HFF-Myc (cell line): Measurements from ENCODE around the gene BPIFB6.

Experiments
- DNase-seq: peaks from one replicate; pipeline ENCODE4 v3.0.0-alpha.2; 2011; ENCODE audit warnings: low read depth; ENCODE audit errors: extremely low read depth
- H3K4me3 ChIP-seq: replicated peaks from 2 replicates; pipeline ENCODE4 v1.5.1; 2011; ENCODE audit warnings: low read depth, mild to moderate bottlenecking, control low read depth, low read length
- CTCF ChIP-seq: IDR thresholded peaks from 2 replicates; pipeline ENCODE4 v1.5.1; 2012; ENCODE audit warnings: mild to moderate bottlenecking, low read depth, low read length, control low read depth; ENCODE audit errors: missing control alignments

Gene BPIFB6

DNA sequence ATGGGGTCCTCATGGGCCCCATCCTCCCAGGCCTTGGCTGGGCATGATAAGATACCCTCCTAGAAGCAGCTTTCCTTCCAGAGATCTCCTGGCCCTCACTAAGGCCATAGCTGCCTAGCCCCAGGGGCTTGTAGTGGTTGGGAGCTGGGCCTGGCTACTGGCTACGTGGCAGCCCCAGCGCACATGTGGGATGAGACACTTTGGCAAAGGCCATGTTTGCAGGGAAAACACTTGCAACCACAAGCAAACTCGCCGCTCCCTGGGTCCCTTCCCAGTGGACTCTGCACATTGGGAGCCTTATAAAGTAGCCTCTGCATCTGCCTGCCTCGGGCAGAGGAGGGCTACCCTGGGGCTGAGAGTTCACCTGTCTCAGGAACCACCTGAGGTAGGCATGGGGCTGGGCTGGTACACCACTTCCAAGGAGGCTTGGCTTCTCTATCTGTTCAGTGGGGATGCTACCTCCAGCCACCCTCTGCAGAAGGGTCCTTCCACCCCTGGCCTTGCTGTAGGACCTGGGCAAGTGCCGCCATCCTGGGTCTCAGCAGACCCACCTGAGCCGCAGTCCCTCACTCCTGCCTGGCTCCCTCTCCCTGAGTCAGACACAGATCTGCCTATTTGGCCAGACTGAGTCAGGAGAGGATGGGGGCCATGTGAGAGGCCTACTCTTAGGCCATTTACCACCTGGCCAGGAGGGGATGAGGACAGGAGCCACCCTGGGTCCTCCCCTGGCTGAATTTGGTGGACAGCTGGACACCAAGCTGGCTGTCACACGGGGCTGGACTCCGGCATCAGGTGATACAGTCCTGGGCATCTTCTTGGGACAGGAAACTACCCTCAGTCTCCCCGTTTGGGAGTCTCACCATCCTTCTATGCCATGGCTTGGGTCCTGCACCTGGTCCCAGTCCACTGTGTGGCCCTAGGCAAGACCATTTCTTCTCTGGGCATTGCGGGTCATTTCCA lies 23.8 kb upstream of the BPIFB6 start, which contains the start of gene BPIFB2:
TSS of gene BPIFB2 (plus strand) at position 329 of the 960 bp plus-strand sequence. CDS start 871 bp downstream, outside the sequence.
- no peak for DNase-seq
- no peak within 1 kb of the TSS for H3K4me3 ChIP-seq
- TF ChIP-seq CTCF, result no peak

- no peak overlapping the region for H3K4me3 ChIP-seq
- no peak for TF ChIP-seq CTCF
- DNase-seq, result no peak
Measured at GRCh38 chr20:33008336-33009213, 22.9 kb upstream of the BPIFB6 start.

DNA sequence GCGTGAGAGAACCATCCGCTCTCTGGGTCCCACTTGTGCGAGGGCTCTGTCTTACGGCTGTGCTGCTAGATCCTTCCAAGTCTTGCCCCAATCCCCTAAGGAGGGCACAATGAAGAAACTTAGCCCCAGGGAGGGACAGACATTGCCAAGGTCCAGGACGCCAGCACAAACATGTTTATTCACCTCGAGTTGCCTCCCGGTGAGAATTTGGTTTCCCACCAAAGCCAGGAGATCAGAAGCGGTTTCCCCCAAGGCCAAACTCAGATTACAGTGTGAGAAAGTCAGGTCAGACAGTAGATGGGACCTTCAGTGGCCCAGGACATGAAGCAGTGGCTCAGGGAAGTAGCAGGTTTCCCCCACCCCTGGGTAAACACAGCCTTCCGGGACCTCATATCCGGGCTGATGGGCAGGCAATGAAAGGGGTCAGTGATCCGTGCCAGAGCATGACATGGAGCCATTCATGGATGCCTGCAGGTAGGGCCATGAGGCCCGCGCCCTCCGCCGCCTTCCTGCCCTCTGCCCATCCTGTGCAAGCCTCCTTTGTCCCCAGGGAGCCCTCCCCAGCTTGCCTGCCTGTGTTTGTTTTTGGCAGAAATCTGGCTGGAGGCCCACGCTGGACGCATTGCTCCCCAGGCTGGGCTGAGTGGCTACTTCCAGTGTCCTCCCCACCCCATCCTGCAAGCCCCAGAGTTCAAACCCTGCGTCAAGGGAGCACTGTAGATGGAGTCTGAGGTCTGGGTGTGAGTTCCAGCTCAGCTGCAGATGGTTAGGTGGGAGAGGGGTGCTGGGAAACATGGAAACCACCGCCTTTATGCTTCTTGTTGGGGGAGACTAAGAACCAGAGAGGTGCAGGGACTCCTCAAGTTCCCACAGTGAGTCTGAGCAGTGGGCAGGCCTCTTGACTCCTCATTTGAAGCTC lies 22.0 kb upstream of the BPIFB6 start:
- no peak for DNase-seq
- no peak for TF ChIP-seq CTCF
- H3K4me3 ChIP-seq, result no peak overlapping the region

DNA sequence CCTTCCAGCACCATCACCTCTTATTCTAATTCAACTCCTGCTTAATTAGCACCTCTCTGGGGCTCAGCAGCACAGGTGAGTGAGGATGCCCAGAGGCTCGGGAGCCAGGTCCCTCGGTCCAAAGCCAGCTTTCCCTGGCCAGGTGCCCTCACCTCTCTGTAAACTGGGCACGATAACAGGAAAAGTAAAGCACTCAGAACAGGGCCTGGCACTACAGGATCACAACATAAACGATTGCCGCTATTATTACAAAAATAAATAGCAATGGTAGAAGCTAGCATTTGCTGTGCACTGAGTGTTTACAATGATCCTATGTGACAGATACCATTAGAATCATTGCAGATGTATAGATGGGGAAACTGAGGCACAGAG lies 21.3 kb upstream of the BPIFB6 start:
- no peak overlapping the region for H3K4me3 ChIP-seq
- DNase-seq, result no peak
- TF ChIP-seq CTCF, result no peak

- H3K4me3 ChIP-seq, result no peak overlapping the region
- no peak for DNase-seq
- no peak for TF ChIP-seq CTCF
Measured at GRCh38 chr20:33010674-33011449, 20.6 kb upstream of the BPIFB6 start.
